Pancreas (tissue), 10 donors: Measurements from ENCODE around the gene APIP. TPM values are rescaled to one million over a fixed set of nuclear protein-coding genes. Genes with fewer than 3 reads are reported as not detected.
A peak's percentile ranks its signal among the peaks of the same experiment; 100 is the strongest.

ENCODE experiments used
- ATAC-seq, 4 donors: fragments of 200-7000 bp; cut with Tn5 transposase; one replicate each; pipeline versions ENCODE4 v1.8.0 to v1.9.1; 2020; ENCODE audit warnings: mild to moderate bottlenecking in 4 of 4, moderate library complexity in 4 of 4
- DNase-seq, 6 donors: peaks; one replicate each; pipeline ENCODE4 v3.0.0-alpha.2; 2020
- FAIRE-seq: peaks from 2 replicates; lab custom pipeline; 2012; peaks lifted over from hg19 to GRCh38; lab: Jason Lieb, UNC
- H3K27ac ChIP-seq, 4 donors: fragments of 200-600 bp; sonication (generic); 1 replicate in 3 of 4; 2 replicates in 1 of 4; pipeline versions ENCODE4 v1.5.0 to v1.8.0; 2020
- H3K27me3 ChIP-seq, 4 donors: fragments of 200-600 bp; one replicate each; pipeline ENCODE4 v1.8.0; 2021
- H3K36me3 ChIP-seq, 3 donors: fragments of 200-600 bp; sonication (generic) in 1 of 3; one replicate each; pipeline versions ENCODE4 v1.5.0 to v1.8.0; 2020 to 2021
- H3K4me1 ChIP-seq, 3 donors: fragments of 200-600 bp; one replicate each; pipeline ENCODE4 v1.8.0; 2021
- H3K4me3 ChIP-seq, 4 donors: fragments of 200-600 bp; sonication (generic) in 2 of 4; one replicate each; pipeline versions ENCODE4 v1.5.0 to v1.8.0; 2020 to 2021
- H3K9me3 ChIP-seq, 4 donors: fragments of 200-600 bp; one replicate each; pipeline ENCODE4 v1.8.0; 2021
- WGBS, 2 donors: extraction: QIAGEN DNeasy Blood & Tissue Kit; methylation state at CpG; one replicate each; pipeline ENCODE4 v1.1.7; 2013; 5-methylcytosine and 5-hydroxymethylcytosine counted together
- intact Hi-C, 3 donors: fragments of 100-400 bp; cut with DNase I; formaldehyde crosslinking; loops; one replicate each; pipeline versions ENCODE4 v1.11.1 to v1.14.2; 2022
- polyA plus RNA-seq, 2 donors: library from polyadenylated mRNA; stranded (reverse); fragments of 200-250 nt; gene quantifications; one replicate each; pipeline ENCODE4 v1.2.3, GENCODE V29; 2013
- total RNA-seq, 6 donors: library from RNA; stranded (reverse); fragmentation: NEBNext Ultra II Directional in 4 of 6; extraction: Animal tissue kit (Norgen Biotek cat#: 25700) in 4 of 6; gene quantifications; one replicate each; pipeline versions ENCODE4 v1.2.1 to v1.2.4, GENCODE V29; 2021 to 2023
- TF ChIP-seq, protein P1 (sequence below), 4 donors: fragments of 200-600 bp; sonication (generic) in 3 of 4; IDR thresholded peaks; one replicate each; pipeline versions ENCODE4 v1.5.0 to v1.8.0; 2021; ENCODE audit warnings: antibody characterized with exemption in 4 of 4
- donor health status: healthy with polysubstance abuse.
- donor health status: DM: no; HTN: no; CAD: no; lungs with moderate emphysema.
- donor health status: DM: no; HTN: no; CAD: no.
- donor health status: control.
- donor health status: control.
- donor health status: Bipolar disorder and iron deficiency.
- donor health status: DM: yes; HTN: yes; CAD: no.
- donor health status: DM: no; HTN: no; CAD: no.
- donor health status: DM: no; HTN: no; CAD: no.
- donor health status: DM: yes; HTN: yes; CAD: no.

APIP gene
- total and polyA plus RNA-seq, 8 donors = 12.2 to 21.4 (median 13.9) TPM

DNA sequence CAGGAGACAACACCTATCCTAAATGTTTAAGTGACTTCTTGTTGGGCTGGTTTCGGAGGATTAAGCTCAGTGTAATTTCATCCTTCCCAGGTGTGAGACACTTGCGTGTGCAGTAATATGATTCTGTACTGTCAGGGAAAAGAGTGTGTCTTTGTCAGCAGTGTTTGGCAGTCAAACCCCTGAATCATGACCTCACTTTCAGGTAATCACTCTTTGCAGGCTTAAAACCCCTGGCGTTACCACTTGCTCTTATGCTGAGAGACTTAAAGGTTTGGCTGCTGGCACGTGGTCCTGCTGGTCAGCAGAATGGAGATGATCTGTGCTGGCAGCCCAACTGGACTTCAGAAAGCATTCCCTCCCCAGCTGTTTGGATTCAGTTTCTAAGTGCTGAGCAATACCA is 56.1 kb downstream of the APIP start:
- ATAC-seq (peak in 2 of 4 donors; percentile 31 to 34), FAIRE-seq (no peak)

DNA sequence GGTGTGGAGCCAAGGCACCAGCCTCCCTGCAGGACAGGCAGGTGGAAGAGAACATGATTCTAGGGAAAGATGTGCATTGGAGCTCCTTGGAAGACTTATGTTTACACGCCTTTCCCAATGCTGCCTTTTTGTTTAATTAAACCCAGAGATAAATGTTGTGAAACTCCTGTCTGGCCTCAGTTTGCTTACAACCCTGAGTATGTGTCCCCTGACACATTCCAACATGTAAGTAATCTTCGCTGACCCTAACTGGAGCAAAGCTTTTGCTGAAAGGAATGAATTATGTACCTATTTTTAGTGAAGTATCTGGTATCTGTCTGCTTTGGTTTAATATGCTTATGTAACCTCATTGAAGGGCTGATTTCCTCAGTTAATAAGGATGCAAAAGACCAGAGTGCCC is 56.7 kb downstream of the APIP start:
- DNase-seq (no peak), FAIRE-seq (no peak), ATAC-seq (no peak)
- Histone ChIP-seq H3K9me3 (no peaks in the 10 kb centered on the region), H3K36me3 (no peaks in the 10 kb centered on the region), H3K27ac (no peak overlapping the region), H3K27me3 (no peaks in the 10 kb centered on the region), H3K4me3 (no peak overlapping the region), H3K4me1 (no peaks in the 10 kb centered on the region)
- 78 to 91% methylated on average over 2 of the region's 2 CpGs for WGBS, 2 donors
- TF ChIP-seq, protein P1, sequence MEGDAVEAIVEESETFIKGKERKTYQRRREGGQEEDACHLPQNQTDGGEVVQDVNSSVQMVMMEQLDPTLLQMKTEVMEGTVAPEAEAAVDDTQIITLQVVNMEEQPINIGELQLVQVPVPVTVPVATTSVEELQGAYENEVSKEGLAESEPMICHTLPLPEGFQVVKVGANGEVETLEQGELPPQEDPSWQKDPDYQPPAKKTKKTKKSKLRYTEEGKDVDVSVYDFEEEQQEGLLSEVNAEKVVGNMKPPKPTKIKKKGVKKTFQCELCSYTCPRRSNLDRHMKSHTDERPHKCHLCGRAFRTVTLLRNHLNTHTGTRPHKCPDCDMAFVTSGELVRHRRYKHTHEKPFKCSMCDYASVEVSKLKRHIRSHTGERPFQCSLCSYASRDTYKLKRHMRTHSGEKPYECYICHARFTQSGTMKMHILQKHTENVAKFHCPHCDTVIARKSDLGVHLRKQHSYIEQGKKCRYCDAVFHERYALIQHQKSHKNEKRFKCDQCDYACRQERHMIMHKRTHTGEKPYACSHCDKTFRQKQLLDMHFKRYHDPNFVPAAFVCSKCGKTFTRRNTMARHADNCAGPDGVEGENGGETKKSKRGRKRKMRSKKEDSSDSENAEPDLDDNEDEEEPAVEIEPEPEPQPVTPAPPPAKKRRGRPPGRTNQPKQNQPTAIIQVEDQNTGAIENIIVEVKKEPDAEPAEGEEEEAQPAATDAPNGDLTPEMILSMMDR (IDR thresholded peaks at IDR 0.05) = no peak
- intact Hi-C loops = no loop called here

More for the DNA sequence above, 56.1 kb downstream of the APIP start:
- DNase-seq = no peak
- H3K9me3 ChIP-seq = no peaks in the 10 kb centered on the region
- no peak overlapping the region for H3K4me3 ChIP-seq
- intact Hi-C loops = no loop called here
- H3K4me1 ChIP-seq = no peaks in the 10 kb centered on the region
- TF ChIP-seq, protein P1 (IDR thresholded peaks at IDR 0.05) = no peak
- H3K27me3 ChIP-seq = no peaks in the 10 kb centered on the region
- WGBS, 2 donors = 60 to 72% methylated on average over 4 of the region's 4 CpGs
- no peaks in the 10 kb centered on the region for H3K36me3 ChIP-seq
- no peak overlapping the region for H3K27ac ChIP-seq

DNA sequence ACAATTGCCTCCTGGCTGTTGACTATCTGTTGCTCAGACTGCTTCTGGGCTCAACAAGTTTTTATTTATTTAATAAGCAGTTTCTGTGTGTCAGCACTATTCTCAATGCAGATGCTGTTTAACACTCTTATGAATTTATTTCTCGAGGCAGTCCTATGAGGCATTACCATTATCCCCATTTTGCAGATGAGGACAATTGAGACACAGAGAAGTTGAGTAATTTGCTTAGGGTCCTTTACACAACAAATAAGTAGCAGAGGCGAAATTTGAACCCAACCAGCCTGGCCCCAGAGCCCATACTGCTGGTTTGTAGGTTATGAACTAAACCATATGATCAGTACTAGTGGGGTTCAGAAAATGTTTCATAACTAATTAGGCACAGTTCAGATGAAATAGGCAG is 58.7 kb downstream of the APIP start:
- TF ChIP-seq, protein P1 (IDR thresholded peaks at IDR 0.05) = no peak
- no peak for FAIRE-seq
- intact Hi-C loops = no loop called here

DNA sequence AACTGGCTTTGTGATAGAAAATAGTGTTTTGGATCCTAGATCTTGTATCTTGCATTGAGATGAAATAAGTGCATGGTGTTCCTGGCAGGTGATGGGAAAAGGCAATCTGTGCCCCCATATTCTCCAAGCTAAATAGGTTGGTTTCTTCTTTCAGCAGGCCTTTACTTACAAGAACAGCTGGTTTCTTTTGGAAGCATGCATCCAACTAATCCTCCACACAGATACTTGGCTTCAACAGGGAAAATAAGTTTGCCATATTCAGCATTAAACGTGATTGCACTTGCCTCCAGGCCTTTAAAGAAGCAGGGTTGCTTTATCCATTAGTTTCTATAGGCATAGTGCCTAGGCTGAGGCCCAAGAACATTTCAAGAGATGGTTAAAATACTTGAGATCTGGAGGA is 59.9 kb downstream of the APIP start:
- H3K4me3 ChIP-seq = no peak overlapping the region
- no peaks in the 10 kb centered on the region for H3K27me3 ChIP-seq
- no peaks in the 10 kb centered on the region for H3K9me3 ChIP-seq
- no peak for ATAC-seq
- no peaks in the 10 kb centered on the region for H3K4me1 ChIP-seq
- TF ChIP-seq, protein P1 (IDR thresholded peaks at IDR 0.05) = no peak
- DNase-seq = no peak
- intact Hi-C loops = no loop called here
- no peaks in the 10 kb centered on the region for H3K36me3 ChIP-seq
- WGBS, 2 donors = 73 to 88% methylated on average over 1 of the region's 1 CpG
- FAIRE-seq = no peak
- H3K27ac ChIP-seq = no peak overlapping the region

More for the DNA sequence above, 58.7 kb downstream of the APIP start:
- H3K9me3 ChIP-seq = no peaks in the 10 kb centered on the region
- no peaks in the 10 kb centered on the region for H3K36me3 ChIP-seq
- no peak overlapping the region for H3K27ac ChIP-seq
- H3K4me1 ChIP-seq = no peaks in the 10 kb centered on the region
- WGBS, 2 donors = 48 to 58% methylated on average over 2 of the region's 2 CpGs
- no peak for DNase-seq
- H3K27me3 ChIP-seq = no peaks in the 10 kb centered on the region
- H3K4me3 ChIP-seq = no peak overlapping the region
- ATAC-seq = no peak

DNA sequence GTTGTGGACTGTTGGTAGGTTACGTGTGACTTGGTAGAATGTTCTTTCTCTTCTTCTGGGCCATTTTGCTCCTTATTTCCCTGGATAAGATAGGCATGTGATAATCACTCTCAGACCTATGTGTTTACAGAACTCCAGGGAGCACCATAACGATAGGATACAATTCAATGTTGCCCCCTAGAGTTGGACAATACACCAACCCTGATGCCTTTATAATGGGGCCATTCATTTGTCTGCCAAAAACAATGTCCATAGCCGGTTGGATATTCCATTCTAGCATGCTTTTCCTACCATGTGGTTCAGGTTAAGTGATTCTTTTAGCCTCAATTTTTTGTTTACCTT is 60.5 kb downstream of the APIP start:
- no peak for DNase-seq
- Histone ChIP-seq H3K27me3 (no peaks in the 10 kb centered on the region), H3K4me3 (no peak overlapping the region), H3K9me3 (no peaks in the 10 kb centered on the region), H3K27ac (no peak overlapping the region), H3K4me1 (no peaks in the 10 kb centered on the region), H3K36me3 (no peaks in the 10 kb centered on the region)
- WGBS, 2 donors = 75 to 76% methylated on average over 3 of the region's 3 CpGs
- TF ChIP-seq, protein P1 (IDR thresholded peaks at IDR 0.05) = no peak
- intact Hi-C loops = no loop called here
- no peak for FAIRE-seq
- no peak for ATAC-seq
